GM23338 (cell line): ENCODE data around the gene ESM1. TPM values are rescaled to one million over a fixed set of nuclear protein-coding genes. Genes with fewer than 3 reads are reported as not detected.

Source experiments
- ATAC-seq: fragments of 200-7000 bp; cut with Tn5 transposase; 3 replicates; pipeline ENCODE4 v1.9.1; 2020
- DNase-seq: peaks from one replicate; pipeline ENCODE4 v3.0.0-alpha.2; 2015; ENCODE audit warnings: low spot score
- H2AFZ ChIP-seq: fragments of 200-600 bp; sonication (generic); 2 replicates; pipeline ENCODE4 v1.8.0; 2016; ENCODE audit warnings: antibody characterized with exemption, mild to moderate bottlenecking, moderate library complexity
- H3F3A ChIP-seq: fragments of 200-600 bp; sonication (generic); replicated peaks from 2 replicates; pipeline ENCODE4 v1.8.0; 2017; ENCODE audit warnings: antibody characterized with exemption, mixed run types, low read depth
- H3K27ac ChIP-seq: fragments of 200-600 bp; sonication (generic); 2 replicates; pipeline ENCODE4 v1.6.1; 2016; ENCODE audit warnings: low read depth
- H3K27me3 ChIP-seq: fragments of 200-600 bp; sonication (generic); 2 replicates; pipeline ENCODE4 v1.8.0; 2016; ENCODE audit warnings: mild to moderate bottlenecking, mixed run types, moderate library complexity; ENCODE audit not compliant: insufficient read depth
- H3K36me3 ChIP-seq: fragments of 200-600 bp; sonication (generic); 2 replicates; pipeline ENCODE4 v1.8.0; 2016; ENCODE audit warnings: mild to moderate bottlenecking; ENCODE audit not compliant: insufficient read depth
- H3K4me1 ChIP-seq: fragments of 200-600 bp; sonication (generic); 2 replicates; pipeline ENCODE4 v1.8.0; 2016; ENCODE audit warnings: mild to moderate bottlenecking, moderate library complexity; ENCODE audit not compliant: insufficient read depth
- H3K4me2 ChIP-seq: fragments of 200-600 bp; sonication (generic); 2 replicates; pipeline ENCODE4 v1.7.1; 2017; ENCODE audit warnings: mixed run types
- H3K4me3 ChIP-seq: fragments of 200-600 bp; sonication (generic); 2 replicates; pipeline ENCODE4 v1.6.1; 2016; ENCODE audit warnings: mixed run types
- H3K79me2 ChIP-seq: fragments of 200-600 bp; sonication (generic); replicated peaks from 2 replicates; pipeline ENCODE4 v1.8.0; 2017; ENCODE audit warnings: mild to moderate bottlenecking; ENCODE audit not compliant: insufficient read depth
- H3K9me2 ChIP-seq: fragments of 200-600 bp; sonication (generic); 2 replicates; pipeline ENCODE4 v1.8.0; 2017; ENCODE audit not compliant: insufficient read depth
- H4K20me1 ChIP-seq: fragments of 200-600 bp; sonication (generic); replicated peaks from 2 replicates; pipeline ENCODE4 v1.8.0; 2017; ENCODE audit warnings: mild to moderate bottlenecking; ENCODE audit not compliant: insufficient read depth
- H3K27ac Mint-ChIP-seq: 2 replicates; pipeline ENCODE4 v1.8.0; 2020; ENCODE audit warnings: inconsistent platforms, mild to moderate bottlenecking, moderate library complexity, mixed read lengths
- H3K27me3 Mint-ChIP-seq: 3 replicates; pipeline ENCODE4 v1.8.0; 2022; ENCODE audit warnings: low read depth, mild to moderate bottlenecking, moderate library complexity, mixed read lengths, inconsistent platforms; ENCODE audit not compliant: insufficient read depth, poor library complexity
- H3K36me3 Mint-ChIP-seq: 3 replicates; pipeline ENCODE4 v1.8.0; 2021; ENCODE audit warnings: low read depth, mild to moderate bottlenecking, inconsistent platforms, moderate library complexity, mixed read lengths
- H3K4me1 Mint-ChIP-seq: 3 replicates; pipeline ENCODE4 v1.8.0; 2020; ENCODE audit warnings: mild to moderate bottlenecking, inconsistent platforms, mixed read lengths
- H3K4me3 Mint-ChIP-seq: 3 replicates; pipeline ENCODE4 v1.8.0; 2021; ENCODE audit warnings: moderate library complexity, mild to moderate bottlenecking, inconsistent platforms, mixed read lengths
- H3K9me3 Mint-ChIP-seq: 3 replicates; pipeline ENCODE4 v1.8.0; 2020; ENCODE audit warnings: moderate library complexity, mild to moderate bottlenecking, inconsistent platforms, mixed read lengths
- CREB1 ChIP-seq: fragments of 250-450 bp; sonication (Bioruptor Pico); IDR thresholded peaks from 2 replicates; pipeline ENCODE4 v1.5.0; 2020; ENCODE audit warnings: low read depth, mild to moderate bottlenecking, moderate library complexity
- EZH2 ChIP-seq: fragments of 200-600 bp; sonication (generic); IDR thresholded peaks from one replicate; pipeline ENCODE4 v1.8.0; 2017; ENCODE audit warnings: antibody characterized with exemption, mild to moderate bottlenecking, low read depth; ENCODE audit not compliant: unreplicated experiment
- EZH2phosphoT487 ChIP-seq: fragments of 200-600 bp; sonication (generic); IDR thresholded peaks from one replicate; pipeline ENCODE4 v1.8.1; 2018; ENCODE audit warnings: antibody characterized with exemption; ENCODE audit not compliant: unreplicated experiment
- JUNB ChIP-seq: IDR thresholded peaks from one replicate; pipeline ENCODE4 v1.6.1; 2016; ENCODE audit warnings: antibody characterized with exemption; ENCODE audit not compliant: unreplicated experiment
- NANOG ChIP-seq: IDR thresholded peaks from 2 replicates; pipeline ENCODE4 v1.6.1; 2016; ENCODE audit warnings: antibody characterized with exemption, borderline replicate concordance
- POLR2AphosphoS5 ChIP-seq: IDR thresholded peaks from 2 replicates; pipeline ENCODE4 v1.6.1; 2016; ENCODE audit warnings: antibody characterized with exemption, low read depth
- REST ChIP-seq: IDR thresholded peaks from one replicate; pipeline ENCODE4 v1.6.1; 2018; ENCODE audit warnings: antibody characterized with exemption; ENCODE audit not compliant: unreplicated experiment
- STAT1 ChIP-seq: IDR thresholded peaks from one replicate; pipeline ENCODE4 v1.6.1; 2016; ENCODE audit warnings: antibody characterized with exemption; ENCODE audit not compliant: unreplicated experiment
- ZNF114 ChIP-seq: fragments of 250-450 bp; sonication (Bioruptor Pico); IDR thresholded peaks from 2 replicates; pipeline ENCODE4 v1.5.0; 2020; ENCODE audit warnings: mild to moderate bottlenecking, moderate library complexity
- ZNF462 ChIP-seq: fragments of 250-450 bp; sonication (Bioruptor Pico); IDR thresholded peaks from 2 replicates; pipeline ENCODE4 v1.5.0; 2020; ENCODE audit warnings: mild to moderate bottlenecking, moderate library complexity
- polyA plus RNA-seq: library from polyadenylated mRNA; unstranded; fragments of >200 nt; fragmentation: Nextera tagmentation; extraction: Ambion mirVana; gene quantifications from 2 replicates; pipeline ENCODE4 v1.2.1, GENCODE V29; 2016
- total RNA-seq: library from RNA; depleted of rRNA; stranded (reverse); fragments of >200 nt; shearing (Covaris generic); gene quantifications from 2 replicates; pipeline ENCODE4 v1.2.3, GENCODE V29; 2014

The ESM1 gene
- total and polyA plus RNA-seq, 2 experiments from 2014 or later: 0.14 TPM; not detected in 1

- no peaks in the 10 kb centered on the region; the same call in 1 of the 2 replicates for H3K9me2 ChIP-seq
- no peaks in the 10 kb centered on the region for H3K27me3 Mint-ChIP-seq
- H3K4me2 ChIP-seq: no peak overlapping the region
- H2AFZ ChIP-seq: no peak overlapping the region
- H3K9me3 Mint-ChIP-seq: no peaks in the 10 kb centered on the region
- H3K36me3 ChIP-seq: no peaks in the 10 kb centered on the region
- ATAC-seq: no peak
- no peak overlapping the region for H3K27ac Mint-ChIP-seq
- H3K27ac ChIP-seq: no peak overlapping the region
- no peaks in the 10 kb centered on the region for H3K27me3 ChIP-seq
- H3K79me2 ChIP-seq: no peaks in the 10 kb centered on the region
- peaks cover 10% of the 10 kb centered on the region for H3K4me1 ChIP-seq
- H3K36me3 Mint-ChIP-seq: no peaks in the 10 kb centered on the region
- H3K4me3 Mint-ChIP-seq: no peak overlapping the region
- no peaks in the 10 kb centered on the region for H4K20me1 ChIP-seq
- no peak overlapping the region for H3K4me3 ChIP-seq
- no peak for TF ChIP-seq REST
- TF ChIP-seq POLR2AphosphoS5: no peak
- TF ChIP-seq ZNF462: no peak
- no peak for TF ChIP-seq EZH2
- no peak for TF ChIP-seq CREB1 (CRISPR knock-in tag)
- no peak for TF ChIP-seq ZNF114 (CRISPR knock-in tag)
- no peak for TF ChIP-seq STAT1
- no peak for TF ChIP-seq NANOG
- no peak for TF ChIP-seq EZH2phosphoT487
- TF ChIP-seq JUNB: no peak
- peaks cover 13% of the 10 kb centered on the region; the same call in 2 of the 3 replicates for H3K4me1 Mint-ChIP-seq
- no peaks in the 10 kb centered on the region for H3F3A ChIP-seq
- DNase-seq: no peak
Measured at GRCh38 chr5:55027595-55027994, 42.2 kb upstream of the ESM1 start.
